Measurements from ENCODE around the gene PGRMC2. TPM values are rescaled to one million over a fixed set of nuclear protein-coding genes. Genes with fewer than 3 reads are reported as not detected.
"Not testable (repeated sequence)": the region's sequence is repeated elsewhere in the genome, so short reads cannot be mapped to it uniquely, and the experiment has no call there.

Gene PGRMC2
- total and polyA plus RNA-seq, 5 experiments from 2014 or later = 17.3 to 47.5 (median 20.1) TPM

GRCh38 chr4:128255906-128256305 is 31.7 kb downstream of the PGRMC2 start:
- Mint-ChIP-seq H3K36me3 (peaks cover 0 to 4% (median 0%) of the 10 kb centered on the region in 3 donors), H3K4me1 (no peaks in the 10 kb centered on the region), H3K27ac (no peak overlapping the region), H3K4me3 (no peak overlapping the region), H3K27me3 (peaks cover 8 to 31% (median 12%) of the 10 kb centered on the region in 5 donors), H3K9me3 (peaks cover 0 to 3% (median 0%) of the 10 kb centered on the region in 9 donors)
- DNase-seq (no peak), ATAC-seq (no peak)
- POLR2A ChIA-PET = no interaction called here

GRCh38 chr4:128249787-128250668 is 37.6 kb downstream of the PGRMC2 start:
- no peaks in the 10 kb centered on the region for H3K4me1 Mint-ChIP-seq
- POLR2A ChIA-PET = no interaction called here
- ATAC-seq = no peak

GRCh38 chr4:128247906-128248305 is 39.7 kb downstream of the PGRMC2 start:
- ATAC-seq (no peak), DNase-seq (no peak)
- H3K27me3 Mint-ChIP-seq = peaks cover 0 to 12% (median 2%) of the 10 kb centered on the region in 5 donors
- H3K4me3 Mint-ChIP-seq = no peak overlapping the region
- peaks cover 0 to 41% (median 15%) of the 10 kb centered on the region in 9 donors for H3K9me3 Mint-ChIP-seq
- H3K36me3 Mint-ChIP-seq = peaks cover 0 to 18% (median 0%) of the 10 kb centered on the region in 3 donors
- POLR2A ChIA-PET = no interaction called here
- no peak overlapping the region for H3K27ac Mint-ChIP-seq
- H3K4me1 Mint-ChIP-seq = no peaks in the 10 kb centered on the region

More at GRCh38 chr4:128249787-128250668, 37.6 kb downstream of the PGRMC2 start:
- DNase-seq = no peak
- no peak overlapping the region for H3K27ac Mint-ChIP-seq
- no peak overlapping the region for H3K4me3 Mint-ChIP-seq
- H3K36me3 Mint-ChIP-seq = peaks cover 0 to 18% (median 0%) of the 10 kb centered on the region in 3 donors
- H3K27me3 Mint-ChIP-seq = peaks cover 3 to 18% (median 6%) of the 10 kb centered on the region in 5 donors
- peaks cover 0 to 41% (median 15%) of the 10 kb centered on the region in 9 donors for H3K9me3 Mint-ChIP-seq

GRCh38 chr4:128245391-128245790 is 42.2 kb downstream of the PGRMC2 start:
- H3K4me3 Mint-ChIP-seq, H3K4me1 Mint-ChIP-seq, POLR2A ChIA-PET, DNase-seq, H3K27ac Mint-ChIP-seq, ATAC-seq: not testable (repeated sequence)
- peaks cover 0 to 39% (median 10%) of the 10 kb centered on the region in 9 donors for H3K9me3 Mint-ChIP-seq
- peaks cover 0 to 16% (median 0%) of the 10 kb centered on the region in 3 donors for H3K36me3 Mint-ChIP-seq
- H3K27me3 Mint-ChIP-seq = peaks cover 0 to 24% (median 11%) of the 10 kb centered on the region in 5 donors

GRCh38 chr4:128244379-128244778 is 43.2 kb downstream of the PGRMC2 start:
- ATAC-seq = no peak
- no peaks in the 10 kb centered on the region for H3K4me1 Mint-ChIP-seq
- peaks cover 0 to 11% (median 0%) of the 10 kb centered on the region in 3 donors for H3K36me3 Mint-ChIP-seq
- no peak for DNase-seq
- no peak overlapping the region for H3K4me3 Mint-ChIP-seq
- H3K27ac Mint-ChIP-seq = no peak overlapping the region
- H3K9me3 Mint-ChIP-seq = peaks cover 0 to 30% (median 7%) of the 10 kb centered on the region in 9 donors
- peaks cover 0 to 24% (median 11%) of the 10 kb centered on the region in 5 donors for H3K27me3 Mint-ChIP-seq
- POLR2A ChIA-PET = no interaction called here

- peaks cover 0 to 1% (median 0%) of the 10 kb centered on the region in 3 donors for H3K36me3 Mint-ChIP-seq
- H3K4me3 Mint-ChIP-seq = no peak overlapping the region
- no peak overlapping the region for H3K27ac Mint-ChIP-seq
- peaks cover 0 to 12% (median 2%) of the 10 kb centered on the region in 9 donors for H3K9me3 Mint-ChIP-seq
- no peak for DNase-seq
- no peak for ATAC-seq
- peaks cover 5 to 24% (median 13%) of the 10 kb centered on the region in 5 donors for H3K27me3 Mint-ChIP-seq
- POLR2A ChIA-PET = no interaction called here
- no peaks in the 10 kb centered on the region for H3K4me1 Mint-ChIP-seq
Observed at GRCh38 chr4:128242601-128243000, 45.0 kb downstream of the PGRMC2 start.

- no peak overlapping the region for H3K4me3 Mint-ChIP-seq
- ATAC-seq = no peak
- H3K4me1 Mint-ChIP-seq = no peaks in the 10 kb centered on the region
- DNase-seq = no peak
- peaks cover 0 to 6% (median under 1%) of the 10 kb centered on the region in 9 donors for H3K9me3 Mint-ChIP-seq
- H3K27me3 Mint-ChIP-seq = peaks cover 5 to 24% (median 14%) of the 10 kb centered on the region in 5 donors
- POLR2A ChIA-PET = no interaction called here
- H3K27ac Mint-ChIP-seq = no peak overlapping the region
- H3K36me3 Mint-ChIP-seq = no peaks in the 10 kb centered on the region
Observed at GRCh38 chr4:128241981-128242380, 45.6 kb downstream of the PGRMC2 start.

GRCh38 chr4:128241425-128241913 is 46.1 kb downstream of the PGRMC2 start:
- no peak for DNase-seq
- ATAC-seq = no peak
- Mint-ChIP-seq H3K27ac (no peak overlapping the region), H3K36me3 (no peaks in the 10 kb centered on the region), H3K27me3 (peaks cover 5 to 24% (median 14%) of the 10 kb centered on the region in 5 donors), H3K4me3 (no peak overlapping the region), H3K9me3 (peaks cover 0 to 1% (median 0%) of the 10 kb centered on the region in 9 donors), H3K4me1 (no peaks in the 10 kb centered on the region)
- POLR2A ChIA-PET = no interaction called here

GRCh38 chr4:128241019-128241418 is 46.6 kb downstream of the PGRMC2 start:
- DNase-seq = no peak
- POLR2A ChIA-PET = no interaction called here
- Mint-ChIP-seq H3K9me3 (no peaks in the 10 kb centered on the region), H3K4me3 (no peak overlapping the region), H3K36me3 (no peaks in the 10 kb centered on the region), H3K27me3 (peaks cover 5 to 24% (median 14%) of the 10 kb centered on the region in 5 donors), H3K27ac (no peak overlapping the region), H3K4me1 (no peaks in the 10 kb centered on the region)
- ATAC-seq = no peak

- H3K27me3 Mint-ChIP-seq = peaks cover 0 to 10% (median 5%) of the 10 kb centered on the region in 5 donors
- POLR2A ChIA-PET = no interaction called here
Observed at GRCh38 chr4:128234836-128235235, 52.8 kb downstream of the PGRMC2 start.

GRCh38 chr4:128232719-128233118 is 54.9 kb downstream of the PGRMC2 start:
- POLR2A ChIA-PET = no interaction called here
- Mint-ChIP-seq H3K27me3 (peaks cover 0 to 12% (median 2%) of the 10 kb centered on the region in 5 donors), H3K4me3 (no peak overlapping the region), H3K27ac (no peak overlapping the region), H3K4me1 (no peaks in the 10 kb centered on the region), H3K9me3 (peaks cover 0 to 2% (median 0%) of the 10 kb centered on the region in 9 donors), H3K36me3 (peaks cover 0 to 3% (median 0%) of the 10 kb centered on the region in 3 donors)
- DNase-seq (no peak), ATAC-seq (no peak)

More at GRCh38 chr4:128234836-128235235, 52.8 kb downstream of the PGRMC2 start:
- Mint-ChIP-seq H3K4me1 (no peaks in the 10 kb centered on the region), H3K27ac (peak overlapping the region in 1 of 10 donors; percentile 24), H3K4me3 (no peak overlapping the region), H3K9me3 (peaks cover 0 to 2% (median 0%) of the 10 kb centered on the region in 9 donors), H3K36me3 (peaks cover 0 to 2% (median 0%) of the 10 kb centered on the region in 3 donors)
- DNase-seq = no peak
- ATAC-seq = no peak

- no peak overlapping the region for H3K27ac Mint-ChIP-seq
Observed at GRCh38 chr4:128228845-128229795, 58.5 kb downstream of the PGRMC2 start.

More at GRCh38 chr4:128228845-128229795, 58.5 kb downstream of the PGRMC2 start:
- DNase-seq (no peak), ATAC-seq (no peak)
- POLR2A ChIA-PET = no interaction called here
- Mint-ChIP-seq H3K9me3 (no peaks in the 10 kb centered on the region), H3K4me3 (no peak overlapping the region), H3K4me1 (no peaks in the 10 kb centered on the region), H3K27me3 (peaks cover 0 to 8% (median 2%) of the 10 kb centered on the region in 5 donors), H3K36me3 (peaks cover 0 to 3% (median 0%) of the 10 kb centered on the region in 3 donors)

Measured in naive thymus-derived CD8-positive, alpha-beta T cell (primary cell).